ENCODE measurements around the gene PGP. TPM values are rescaled to one million over a fixed set of nuclear protein-coding genes. Genes with fewer than 3 reads are reported as not detected.

Gene PGP
- total RNA-seq, 1 experiment from 2014 or later: 45.0 TPM

- H3K4me3 Mint-ChIP-seq (ENCODE audit: low read depth, unreplicated experiment): no peak overlapping the region
- DNase-seq: no peak
- intact Hi-C loops (cut with micrococcal nuclease; ENCODE audit: unreplicated experiment): no loop called here
- no TSS peak for BruUV-seq (replicated peaks)
- peaks cover 33% of the 10 kb centered on the region for H3K4me1 Mint-ChIP-seq (ENCODE audit: low read depth, unreplicated experiment)
- TF ChIP-seq CTCF (IDR thresholded peaks at IDR 0.05; ENCODE audit: unreplicated experiment): no peak
- H3K27ac Mint-ChIP-seq (ENCODE audit: unreplicated experiment): no peak overlapping the region
- no peaks in the 10 kb centered on the region for H3K9me3 Mint-ChIP-seq (ENCODE audit: low read depth, unreplicated experiment)
- no peaks in the 10 kb centered on the region for H3K27me3 Mint-ChIP-seq (ENCODE audit: unreplicated experiment)
- CTCF ChIA-PET: no interaction called here
- H3K36me3 Mint-ChIP-seq (ENCODE audit: insufficient read depth, unreplicated experiment): peaks cover 57% of the 10 kb centered on the region
Observed at GRCh38 chr16:2165861-2166260, 48.8 kb downstream of the PGP start.

- BruUV-seq (replicated peaks): no TSS peak
- DNase-seq: peak; percentile 89
- Mint-ChIP-seq H3K9me3 (ENCODE audit: low read depth, unreplicated experiment) (no peaks in the 10 kb centered on the region), H3K27ac (ENCODE audit: unreplicated experiment) (peak overlapping the region; percentile 78), H3K4me3 (ENCODE audit: low read depth, unreplicated experiment) (peak overlapping the region; percentile 58), H3K27me3 (ENCODE audit: unreplicated experiment) (no peaks in the 10 kb centered on the region), H3K4me1 (ENCODE audit: low read depth, unreplicated experiment) (peaks cover 41% of the 10 kb centered on the region), H3K36me3 (ENCODE audit: insufficient read depth, unreplicated experiment) (peaks cover 38% of the 10 kb centered on the region)
- CTCF ChIA-PET: interaction anchor here (0.6 to 1.0 kb wide), 4 partner anchors 10 to 52 kb away, joined by 3 read pairs; partner anchors contain the start of gene PGP
- TF ChIP-seq CTCF (IDR thresholded peaks at IDR 0.05; ENCODE audit: unreplicated experiment): no peak
- intact Hi-C loops (cut with micrococcal nuclease; ENCODE audit: unreplicated experiment): no loop called here
Observed at GRCh38 chr16:2163211-2163881, 51.3 kb downstream of the PGP start.

GRCh38 chr16:2162676-2163118, 51.9 kb downstream of the PGP start:
- Mint-ChIP-seq H3K4me1 (ENCODE audit: low read depth, unreplicated experiment) (peaks cover 46% of the 10 kb centered on the region), H3K27me3 (ENCODE audit: unreplicated experiment) (no peaks in the 10 kb centered on the region), H3K36me3 (ENCODE audit: insufficient read depth, unreplicated experiment) (peaks cover 39% of the 10 kb centered on the region), H3K27ac (ENCODE audit: unreplicated experiment) (peak overlapping the region; percentile 78), H3K4me3 (ENCODE audit: low read depth, unreplicated experiment) (peak overlapping the region; percentile 58), H3K9me3 (ENCODE audit: low read depth, unreplicated experiment) (no peaks in the 10 kb centered on the region)
- BruUV-seq (replicated peaks): no TSS peak
- intact Hi-C loops (cut with micrococcal nuclease; ENCODE audit: unreplicated experiment): no loop called here
- no peak for TF ChIP-seq CTCF (IDR thresholded peaks at IDR 0.05; ENCODE audit: unreplicated experiment)
- CTCF ChIA-PET: interaction anchor here (0.9 kb wide), 1 partner anchor 126 kb away, joined by 3 read pairs; no protein-coding TSS in a partner anchor
- peak; percentile 58 for DNase-seq

GRCh38 chr16:2161911-2162310, 52.7 kb downstream of the PGP start:
- TF ChIP-seq CTCF (IDR thresholded peaks at IDR 0.05; ENCODE audit: unreplicated experiment): no peak
- H3K27ac Mint-ChIP-seq (ENCODE audit: unreplicated experiment): no peak overlapping the region
- intact Hi-C loops (cut with micrococcal nuclease; ENCODE audit: unreplicated experiment): no loop called here
- BruUV-seq (replicated peaks): no TSS peak
- peak overlapping the region; percentile 21 for H3K4me3 Mint-ChIP-seq (ENCODE audit: low read depth, unreplicated experiment)
- CTCF ChIA-PET: interaction anchor here (0.9 kb wide), 1 partner anchor 126 kb away, joined by 3 read pairs; no protein-coding TSS in a partner anchor
- H3K9me3 Mint-ChIP-seq (ENCODE audit: low read depth, unreplicated experiment): no peaks in the 10 kb centered on the region
- H3K36me3 Mint-ChIP-seq (ENCODE audit: insufficient read depth, unreplicated experiment): peaks cover 44% of the 10 kb centered on the region
- DNase-seq: no peak
- no peaks in the 10 kb centered on the region for H3K27me3 Mint-ChIP-seq (ENCODE audit: unreplicated experiment)
- H3K4me1 Mint-ChIP-seq (ENCODE audit: low read depth, unreplicated experiment): peaks cover 54% of the 10 kb centered on the region

Other genes starting within 250 kb of the PGP start
- not detected in 2 replicates for gene RNF151, start 248.0 kb downstream of the PGP start, total RNA-seq (2022)
- gene TBL3, start 242.8 kb downstream of the PGP start, total RNA-seq (2022): 62.0 and 71.1 TPM in 2 replicates
- gene NOXO1, start 233.4 kb downstream of the PGP start, total RNA-seq (2022): 10.1 and 11.8 TPM in 2 replicates
- gene GFER, start 230.6 kb downstream of the PGP start, total RNA-seq (2022): 40.8 and 43.5 TPM in 2 replicates
- gene SYNGR3, start 224.9 kb downstream of the PGP start, total RNA-seq (2022): 3.6 and 3.8 TPM in 2 replicates
- gene ZNF598, start 205.0 kb downstream of the PGP start, total RNA-seq (2022): 72.4 and 73.1 TPM in 2 replicates
- gene NPW, start 195.1 kb downstream of the PGP start, total RNA-seq (2022): 1.5 and 4.2 TPM in 2 replicates
- 15.7 and 22.0 TPM in 2 replicates for gene NHERF2, start 187.9 kb downstream of the PGP start, total RNA-seq (2022)
- gene NTHL1, start 167.0 kb downstream of the PGP start, total RNA-seq (2022): 32.8 and 33.8 TPM in 2 replicates
- 170 and 194 TPM in 2 replicates for gene TSC2, start 166.9 kb downstream of the PGP start, total RNA-seq (2022)
- 82.0 and 86.0 TPM in 2 replicates for gene PKD1, start 78.9 kb downstream of the PGP start, total RNA-seq (2022)
- 10.8 and 12.3 TPM in 2 replicates for gene RAB26, start 66.2 kb downstream of the PGP start, total RNA-seq (2022)
- 118 and 127 TPM in 2 replicates for gene TRAF7, start 59.1 kb downstream of the PGP start, total RNA-seq (2022)
- gene CASKIN1, start 18.2 kb downstream of the PGP start, total RNA-seq (2022): 1.4 and 2.6 TPM in 2 replicates
- 58.0 and 59.7 TPM in 2 replicates for gene MLST8, start 9.4 kb downstream of the PGP start, total RNA-seq (2022)
- 15.8 and 17.3 TPM in 2 replicates for gene BRICD5, start 4.0 kb downstream of the PGP start, total RNA-seq (2022)
- gene E4F1, start 8.8 kb upstream of the PGP start, total RNA-seq (2022): 35.4 and 36.5 TPM in 2 replicates
- gene DNASE1L2, start 21.6 kb upstream of the PGP start, total RNA-seq (2022): 5.7 and 7.5 TPM in 2 replicates
- 85.7 and 87.5 TPM in 2 replicates for gene ECI1, start 36.7 kb upstream of the PGP start, total RNA-seq (2022)
- gene RNPS1, start 53.3 kb upstream of the PGP start, total RNA-seq (2022): 287 and 301 TPM in 2 replicates
- gene ABCA3, start 125.9 kb upstream of the PGP start, total RNA-seq (2022): 7.6 and 9.6 TPM in 2 replicates
- gene CCNF, start 214.6 kb upstream of the PGP start, total RNA-seq (2022): 47.9 and 54.5 TPM in 2 replicates
- gene TEDC2, start 245.3 kb upstream of the PGP start, total RNA-seq (2022): 28.2 and 30.5 TPM in 2 replicates

Data from Calu3 (cell line).